Measurements from ENCODE around the gene RTN4IP1.
"Not testable (repeated sequence)": the region's sequence is repeated elsewhere in the genome, so short reads cannot be mapped to it uniquely, and the experiment has no call there.

RTN4IP1 gene

DNA sequence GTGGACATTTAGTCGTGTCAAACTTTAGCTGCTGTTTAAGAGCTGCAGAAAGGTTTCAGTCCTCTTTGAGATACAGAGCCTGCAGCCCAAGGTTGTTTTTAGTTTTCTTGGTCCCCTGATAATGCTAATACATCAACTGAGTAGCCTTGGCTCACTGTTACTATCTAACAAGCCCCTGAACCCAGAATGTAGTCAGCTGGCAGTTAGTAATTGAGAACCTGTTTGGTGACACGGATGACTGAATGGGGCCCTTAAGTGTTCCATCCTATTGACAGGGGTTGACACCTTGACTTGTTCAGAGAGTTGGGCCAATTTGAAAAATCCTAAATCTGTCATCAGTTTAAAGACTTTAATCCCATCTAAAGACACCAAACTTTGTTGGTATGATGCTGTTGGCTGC, 2.8 kb downstream of the RTN4IP1 start:
- DNase-seq: no peak

DNA sequence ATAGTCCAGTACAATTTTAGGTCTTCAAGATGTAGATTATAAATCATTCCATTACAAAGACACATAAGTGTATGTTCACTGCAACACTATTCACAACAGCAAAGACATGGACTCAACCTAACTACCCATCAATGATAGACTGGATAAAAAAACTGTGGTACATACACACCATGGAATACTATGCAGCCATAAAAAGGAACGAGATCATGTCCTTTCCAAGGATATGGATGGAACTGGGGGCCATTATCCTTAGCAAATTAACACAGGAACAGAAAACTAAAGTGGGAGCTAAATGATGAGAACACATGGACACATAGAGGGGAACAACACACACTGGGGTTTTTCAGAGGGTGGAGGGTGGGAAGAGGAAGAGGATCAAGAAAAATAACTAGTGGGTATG, 6.3 kb downstream of the RTN4IP1 start:
- DNase-seq: no peak

DNA sequence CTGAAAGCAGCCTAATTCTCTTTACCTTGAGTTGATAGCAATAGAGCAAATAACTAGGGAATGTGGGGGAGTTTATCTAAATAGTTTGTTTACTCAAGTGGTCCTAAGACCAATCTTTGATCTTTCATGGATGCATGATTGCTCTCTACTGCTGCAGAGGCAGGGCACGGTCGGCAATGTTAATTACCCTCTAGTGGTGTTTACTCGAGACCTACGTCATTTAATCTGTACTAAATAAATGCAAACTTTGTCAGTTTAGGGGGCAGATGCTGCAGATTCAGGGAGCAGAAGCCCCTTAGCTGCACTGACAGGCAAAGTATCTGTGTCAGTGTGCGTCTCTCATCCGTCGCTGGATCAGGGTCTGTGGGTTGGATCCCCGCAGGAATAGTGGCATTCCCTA, 6.9 kb downstream of the RTN4IP1 start:
- DNase-seq: no peak

DNA sequence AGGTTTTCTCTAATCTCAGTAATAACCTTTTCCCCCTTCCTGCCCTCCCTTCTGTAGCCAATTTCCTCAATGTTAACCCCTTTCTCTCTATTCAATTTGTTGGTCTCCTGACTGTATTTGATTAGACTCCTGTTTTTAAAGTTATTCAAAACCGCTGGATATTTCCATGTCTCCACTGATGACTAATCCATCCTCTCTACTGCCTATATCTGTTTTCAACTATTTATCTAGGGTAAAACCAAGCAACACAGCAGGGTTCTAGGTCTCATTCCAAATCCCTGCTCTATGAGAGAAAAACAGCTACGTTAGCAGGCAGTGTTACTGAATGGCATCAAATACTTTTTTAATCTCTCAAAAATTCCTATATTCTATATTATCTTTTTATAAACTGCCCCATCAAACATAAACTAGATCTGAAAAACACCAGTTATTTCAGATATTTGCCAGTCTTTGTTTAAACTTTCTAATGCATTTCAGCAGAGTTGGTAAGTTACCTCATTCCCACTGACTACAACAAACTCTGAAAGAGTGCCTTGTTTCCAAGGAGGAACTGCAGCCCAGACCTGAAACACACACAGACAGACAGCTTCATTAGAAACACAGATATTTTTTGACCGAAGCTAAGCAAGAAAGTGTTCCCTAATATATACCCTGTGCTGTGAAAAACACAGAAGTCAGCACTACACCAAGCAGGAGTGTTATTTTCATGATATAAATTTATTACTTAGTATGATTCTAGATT, 8.2 kb downstream of the RTN4IP1 start:
- DNase-seq: no peak

DNA sequence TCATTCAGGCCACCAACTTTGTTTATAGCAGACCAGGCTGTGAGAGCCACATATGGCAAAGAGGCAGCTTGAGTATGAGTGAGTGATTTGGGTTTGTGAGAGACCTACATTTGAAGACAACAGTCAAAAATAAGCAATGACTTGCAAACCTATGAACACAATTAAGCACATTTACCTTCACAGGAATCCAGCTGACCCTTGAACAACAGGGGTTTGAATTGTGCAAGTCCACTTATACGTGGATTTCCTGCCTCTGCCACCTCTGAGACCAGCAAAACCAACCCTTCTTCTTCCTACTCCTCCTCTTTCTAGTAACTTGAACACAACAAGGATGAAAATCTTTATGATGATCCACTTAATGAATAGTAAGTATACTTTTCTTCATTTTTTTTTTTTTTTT, 10.1 kb downstream of the RTN4IP1 start:
- DNase-seq: no peak

DNA sequence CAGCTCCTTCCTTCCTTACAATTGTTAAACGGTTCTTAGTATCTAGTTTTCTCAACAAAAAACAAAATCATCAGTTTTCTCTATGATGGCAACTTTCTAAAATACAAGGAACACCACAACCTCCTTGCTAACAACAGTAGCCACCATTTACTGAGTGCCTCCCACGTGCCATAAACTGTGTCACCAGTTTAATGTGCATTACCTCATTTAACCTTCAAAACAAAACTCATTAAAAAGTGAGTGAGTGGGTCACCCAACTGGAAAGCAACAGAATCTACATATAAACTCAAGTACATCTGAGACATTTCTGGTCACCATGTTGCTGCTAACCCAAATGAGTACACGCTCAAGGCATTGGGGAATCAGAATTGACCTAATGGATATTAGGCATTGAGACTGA, 11.0 kb downstream of the RTN4IP1 start:
- no peak for DNase-seq

DNA sequence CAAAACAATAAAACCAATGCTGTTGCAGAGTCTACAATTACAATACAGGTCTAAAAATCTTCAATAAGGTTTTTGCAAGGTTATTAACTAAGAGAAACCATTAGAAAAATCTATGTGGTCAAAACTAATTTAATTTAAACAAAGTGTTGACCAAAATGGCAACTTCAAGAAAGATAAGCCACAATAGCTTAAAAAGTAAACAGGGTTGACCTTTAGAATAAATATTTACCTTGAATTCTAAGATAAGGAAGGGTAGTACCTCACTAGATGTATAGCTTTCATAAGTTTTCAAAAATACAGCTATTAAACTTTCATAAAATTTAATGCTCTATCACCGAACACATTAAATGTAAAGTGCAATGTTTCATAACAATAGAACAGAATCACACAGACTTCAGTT, 11.4 kb downstream of the RTN4IP1 start:
- no peak for DNase-seq

DNA sequence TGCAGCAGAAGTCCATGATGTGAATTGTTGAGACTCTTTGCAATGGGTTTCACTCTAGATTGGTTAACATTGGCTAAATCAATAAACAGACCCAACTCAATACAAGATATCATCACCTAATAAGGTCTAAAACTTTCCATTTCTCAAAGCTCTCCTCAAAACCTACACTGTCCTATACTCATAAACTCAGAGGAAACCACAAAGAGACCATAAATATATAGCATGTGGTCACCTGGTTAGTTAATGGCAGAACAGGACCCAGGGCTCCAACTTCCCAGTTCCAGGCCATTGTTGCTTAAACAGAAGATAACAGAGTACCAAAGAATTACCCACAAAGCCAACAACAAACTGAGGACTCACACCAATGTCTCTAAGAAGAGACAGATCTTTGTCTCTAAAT, 12.0 kb downstream of the RTN4IP1 start:
- no peak for DNase-seq

DNA sequence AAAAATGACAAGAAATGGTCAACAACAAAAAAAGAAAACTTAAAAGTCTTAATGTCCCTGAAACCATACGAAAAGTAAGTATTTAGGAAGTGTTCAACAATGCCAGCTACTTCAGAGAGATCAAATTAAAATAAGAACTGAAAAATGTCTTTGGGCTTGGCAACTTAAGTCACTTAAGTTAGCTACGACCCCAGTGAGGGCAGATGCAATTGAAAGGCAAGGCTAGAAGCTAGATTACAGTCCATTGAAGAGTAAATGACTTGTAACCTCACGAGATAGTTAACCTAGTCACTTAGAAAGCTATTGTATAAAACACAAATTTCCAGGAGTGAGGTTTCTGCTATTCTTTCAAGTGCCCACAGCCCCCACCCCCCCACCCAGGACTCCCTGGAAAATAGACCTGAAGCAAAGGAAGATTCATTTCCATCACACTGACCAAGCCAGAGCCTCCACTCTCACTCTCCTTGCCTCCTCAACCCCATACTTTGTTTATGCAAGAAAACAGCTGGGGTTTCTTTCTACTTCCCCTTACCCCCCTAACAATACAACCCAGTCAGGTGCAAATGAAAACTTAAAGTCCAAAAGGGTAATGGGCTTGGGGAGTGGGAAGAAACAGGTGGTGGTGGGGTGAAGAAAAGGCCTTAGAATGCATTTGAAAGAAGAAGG, 14.6 kb downstream of the RTN4IP1 start:
- no peak for DNase-seq

DNA sequence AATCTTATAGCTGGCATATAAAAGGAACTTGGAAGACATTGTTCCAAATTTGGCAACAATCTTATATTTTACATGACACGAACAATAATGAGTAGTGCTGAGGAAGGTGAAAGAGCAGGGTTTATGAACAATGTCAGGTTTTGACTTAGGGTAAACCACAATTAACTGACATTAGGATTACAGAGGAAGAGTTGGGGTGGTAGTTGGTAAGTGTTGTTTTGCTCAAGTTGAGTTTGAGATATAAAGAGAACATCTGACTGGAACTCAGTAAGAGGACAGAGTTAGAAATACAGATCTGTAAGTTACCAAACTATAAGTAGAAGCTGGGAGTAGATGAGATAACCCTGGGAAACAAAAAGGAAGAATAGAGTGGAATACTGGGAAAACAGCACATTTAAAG, 15.1 kb downstream of the RTN4IP1 start:
- no peak for DNase-seq

DNA sequence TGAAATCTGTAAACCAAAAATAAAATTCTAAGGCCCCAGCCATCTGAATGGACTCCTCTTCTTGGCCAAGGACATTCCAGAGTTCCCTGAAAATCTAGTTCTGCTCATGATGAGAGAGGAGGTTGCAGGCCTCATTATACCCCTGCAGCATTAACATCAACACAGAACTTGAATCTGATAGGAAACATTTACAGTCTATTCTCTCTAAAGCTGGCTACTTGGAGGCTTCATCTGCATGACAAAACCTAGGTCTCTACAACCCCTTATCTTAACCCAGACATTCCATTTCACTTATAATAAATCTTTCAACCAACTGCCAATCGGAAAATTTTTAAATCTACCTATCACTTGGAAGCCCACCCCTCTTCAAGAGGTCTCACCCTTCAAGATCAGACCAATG, 15.7 kb downstream of the RTN4IP1 start:
- DNase-seq: no peak

DNA sequence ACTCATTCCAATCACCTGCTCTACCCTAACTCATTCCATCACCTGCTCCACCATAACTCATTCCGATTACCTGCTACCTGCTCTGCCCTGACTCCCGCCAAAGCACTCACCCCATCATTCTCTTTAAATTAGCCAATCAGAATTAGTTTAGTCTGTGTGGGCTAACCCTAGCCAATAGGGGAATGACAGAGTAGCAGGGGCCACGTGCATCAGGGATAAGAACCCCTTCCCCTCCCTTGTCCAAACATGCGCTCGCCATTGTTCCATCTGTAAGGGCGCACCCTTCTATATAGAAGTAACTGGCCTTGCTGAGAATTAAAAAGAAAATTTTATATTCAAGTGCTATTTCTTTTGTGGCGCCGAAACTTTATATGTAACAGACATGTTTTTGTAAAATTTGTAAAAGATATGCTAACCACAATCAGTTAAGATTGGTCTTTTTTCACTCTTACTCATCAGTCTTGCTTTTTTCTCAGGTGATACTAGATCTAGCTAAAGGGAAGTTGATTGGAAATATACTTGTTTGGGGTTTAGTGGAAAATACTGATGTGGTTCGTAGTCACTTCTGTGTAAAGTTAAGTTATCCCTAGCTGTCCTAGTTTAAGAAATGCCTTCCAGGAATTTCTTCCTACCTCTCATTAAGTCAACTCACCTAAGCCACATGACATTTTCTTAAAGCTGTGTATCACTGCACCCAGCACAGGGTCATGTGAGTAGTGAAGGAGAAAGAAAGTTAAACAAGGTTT, 16.5 kb downstream of the RTN4IP1 start:
- DNase-seq: no peak

DNA sequence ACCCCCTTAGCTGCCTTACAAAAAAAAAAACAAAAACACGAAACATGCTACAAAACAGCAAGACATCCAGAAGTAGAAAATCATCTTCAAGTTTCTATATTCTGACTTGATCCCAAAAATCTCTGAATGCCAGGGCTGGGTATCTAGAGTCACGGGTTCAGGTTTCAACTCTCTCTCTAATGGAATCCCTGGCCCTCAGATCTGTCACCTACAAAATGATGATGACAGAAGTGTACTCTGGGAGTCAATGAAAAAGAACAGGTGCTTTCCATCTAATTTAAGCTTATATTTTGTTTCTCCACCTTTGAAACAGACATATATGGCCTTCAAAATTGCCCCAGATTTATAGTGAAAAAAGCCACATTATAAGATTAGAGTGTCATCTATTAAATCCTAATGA, 18.3 kb downstream of the RTN4IP1 start:
- DNase-seq: no peak

DNA sequence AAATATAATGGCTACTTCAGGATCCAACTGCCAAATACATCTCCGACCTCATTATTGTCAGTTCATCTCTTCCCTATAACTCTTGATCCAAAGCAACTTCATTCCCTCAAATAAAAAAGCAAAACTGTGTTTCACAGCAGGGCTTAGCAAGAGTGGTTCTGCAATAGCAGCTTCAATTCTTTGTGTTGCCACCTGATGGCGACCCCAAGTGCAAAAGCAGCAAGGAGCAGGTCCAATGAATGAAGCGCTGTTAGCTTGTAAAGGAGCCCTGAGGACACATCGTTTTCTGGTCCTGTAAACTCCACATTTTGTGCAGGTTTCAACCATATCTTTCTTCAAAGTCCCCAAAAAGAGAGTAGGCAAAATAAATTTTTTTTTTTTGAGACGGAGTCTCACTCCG, 19.6 kb downstream of the RTN4IP1 start:
- DNase-seq: peak; percentile 12

DNA sequence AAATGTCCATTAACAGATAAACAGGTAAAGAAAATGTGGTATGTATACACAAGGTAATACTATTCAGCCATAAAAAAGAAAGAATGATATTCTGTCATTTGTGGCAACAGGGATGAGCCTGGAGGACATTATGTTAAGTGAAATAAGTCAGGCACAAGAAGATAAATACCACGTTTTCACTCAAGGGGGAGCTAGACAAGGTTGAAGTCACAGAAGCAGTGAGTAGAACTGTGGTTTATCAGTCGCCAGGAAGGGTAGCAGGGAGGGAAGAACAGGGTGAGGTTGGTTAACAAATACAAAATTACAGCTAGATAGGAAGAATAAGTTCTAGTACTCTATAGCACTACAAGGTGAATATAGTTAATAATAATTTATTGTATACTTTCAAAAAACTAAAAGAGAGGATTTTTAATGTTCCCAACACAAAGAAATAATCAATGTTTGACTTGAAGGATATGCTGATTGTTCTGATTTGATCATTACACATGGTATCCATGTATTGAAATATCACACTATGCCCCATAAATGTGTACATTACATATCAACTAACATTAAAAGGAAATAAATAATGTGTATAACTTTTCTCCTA, 21.1 kb downstream of the RTN4IP1 start:
- no peak for DNase-seq

DNA sequence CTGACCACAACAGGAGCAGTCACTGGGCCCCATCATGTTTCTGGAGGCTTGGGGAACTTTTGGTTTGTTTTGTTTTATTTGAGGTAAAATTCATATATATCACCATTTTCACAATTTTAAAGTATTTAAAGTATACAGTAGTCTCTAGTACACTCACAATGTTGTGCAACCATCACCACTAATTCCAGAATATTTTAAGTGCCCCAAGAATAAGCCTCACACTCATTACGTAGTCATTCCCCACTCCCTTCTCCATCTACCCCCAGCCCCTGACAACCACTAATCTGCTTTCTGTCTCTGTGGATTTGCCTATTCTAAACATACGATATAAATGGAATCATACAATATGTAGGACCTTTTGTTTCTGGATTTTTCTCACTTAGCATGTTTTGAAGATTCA, 29.0 kb downstream of the RTN4IP1 start:
- DNase-seq: no peak

DNA sequence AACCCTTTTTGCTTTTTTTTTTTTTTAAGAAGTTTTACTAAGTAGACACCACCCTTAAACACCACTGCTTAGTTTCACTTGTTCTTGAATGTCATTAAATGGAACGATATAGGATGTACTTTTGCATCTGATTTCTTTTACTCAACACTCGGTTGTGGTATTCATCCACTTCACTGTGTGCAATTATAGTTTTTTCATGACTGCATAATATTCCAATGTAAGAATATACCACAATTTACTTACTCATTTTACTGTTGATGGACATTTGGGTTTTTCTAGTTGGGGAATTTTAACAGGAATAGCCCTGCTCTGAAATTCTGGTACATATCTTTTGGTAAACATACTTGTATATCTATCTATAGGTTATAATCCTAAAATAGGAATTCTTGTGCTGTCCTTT, 29.9 kb downstream of the RTN4IP1 start:
- no peak for DNase-seq

DNA sequence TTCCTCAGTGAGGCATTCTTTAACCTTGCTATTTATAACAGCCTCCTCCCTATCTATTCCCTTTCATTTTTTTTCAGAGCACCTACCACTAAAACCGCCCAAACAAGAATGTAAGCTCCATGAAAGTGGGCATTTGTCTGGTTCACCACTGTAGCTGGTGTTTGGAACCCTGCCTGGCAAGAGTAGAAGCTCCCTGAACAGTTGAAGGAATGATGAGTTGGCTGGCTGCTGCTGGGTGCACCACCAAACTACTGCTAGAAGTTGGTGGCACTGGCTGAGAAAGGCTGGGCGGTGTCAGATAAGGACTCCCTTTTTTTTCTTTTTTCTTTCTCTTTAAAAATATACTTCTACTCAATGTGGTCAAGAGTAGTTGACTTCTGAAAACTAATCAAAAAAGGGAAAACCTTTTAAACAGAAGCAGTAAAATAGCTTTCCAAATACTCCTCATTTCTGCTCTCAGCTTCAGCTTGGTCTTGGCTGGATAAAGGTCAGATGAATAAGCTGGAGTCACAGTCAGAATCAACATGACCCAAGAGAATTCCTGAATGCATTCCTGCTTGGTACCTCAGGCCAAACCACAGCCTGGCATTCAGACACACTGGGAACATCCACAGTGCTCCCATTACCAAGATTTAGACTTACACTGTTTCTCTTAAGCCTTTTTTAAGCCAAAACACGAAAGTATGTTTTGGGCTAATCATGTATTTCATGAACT, 38.0 kb downstream of the RTN4IP1 start:
- DNase-seq: no peak

DNA sequence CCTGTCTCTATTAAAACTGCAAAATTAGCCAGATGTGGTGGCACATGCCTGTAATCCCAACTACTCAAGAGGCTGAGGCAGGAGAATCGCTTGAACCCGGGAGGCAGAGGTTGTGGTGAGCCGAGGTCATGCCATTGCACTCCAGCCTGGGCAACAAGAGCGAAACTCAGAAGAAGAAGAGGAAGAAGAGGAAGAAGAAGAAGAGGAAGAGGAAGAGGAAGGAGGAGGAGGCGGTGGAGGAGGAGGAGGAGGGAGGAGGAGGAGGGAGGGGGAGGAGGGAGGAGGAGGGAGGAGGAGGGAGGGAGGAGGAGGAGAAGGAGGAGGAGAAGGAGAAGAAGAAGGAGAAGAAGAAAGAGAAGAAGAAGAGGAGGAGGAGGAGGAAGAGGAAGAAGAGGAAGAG, 40.4 kb downstream of the RTN4IP1 start:
- not testable (repeated sequence) for DNase-seq

DNA sequence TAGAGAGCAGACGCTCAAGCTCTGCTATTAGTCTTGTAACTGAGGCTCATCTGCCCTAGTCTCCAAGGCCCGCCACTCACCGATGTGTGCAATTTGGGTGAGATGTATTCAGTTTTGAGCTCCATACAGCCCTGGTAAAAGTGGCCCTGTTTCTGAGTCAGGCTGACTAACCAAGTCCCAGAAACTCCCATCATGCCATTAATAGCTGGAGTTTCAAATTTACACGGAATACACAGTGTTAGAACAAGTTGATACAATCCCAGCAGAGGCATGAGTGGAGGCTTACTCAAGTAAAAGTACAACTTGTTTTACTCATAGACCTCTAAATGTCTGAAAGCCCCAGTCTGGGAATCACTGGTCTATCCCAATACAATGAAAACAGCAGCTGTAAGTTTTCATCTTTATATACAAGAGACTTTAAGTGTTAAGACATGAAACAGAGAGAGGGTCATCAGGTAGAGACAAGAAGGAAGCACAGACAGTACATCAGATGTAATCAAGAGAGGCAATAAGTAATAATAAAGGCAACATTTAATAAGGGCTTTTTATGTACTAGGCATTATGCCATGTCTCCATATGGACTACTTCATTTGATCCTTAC, 42.4 kb downstream of the RTN4IP1 start:
- no peak for DNase-seq

DNA sequence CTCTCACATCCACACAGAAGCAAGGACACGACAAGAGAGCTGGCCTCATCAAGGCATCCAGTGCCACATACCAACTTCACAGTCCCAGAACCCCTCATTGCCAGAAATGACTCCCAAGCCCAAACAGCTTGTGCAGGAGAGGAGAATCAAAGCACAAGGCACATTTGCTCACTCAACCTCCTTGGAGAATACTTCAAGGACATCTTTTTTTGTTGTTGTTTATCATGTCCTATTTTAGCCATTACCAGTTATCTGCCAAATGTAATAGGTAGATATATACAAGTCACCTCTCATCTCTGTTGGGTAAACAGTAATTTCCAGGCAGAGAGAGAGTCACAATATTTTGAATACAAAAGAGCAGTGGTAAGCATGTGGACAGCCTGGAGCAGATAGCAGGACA, 47.8 kb downstream of the RTN4IP1 start:
- DNase-seq: no peak

DNA sequence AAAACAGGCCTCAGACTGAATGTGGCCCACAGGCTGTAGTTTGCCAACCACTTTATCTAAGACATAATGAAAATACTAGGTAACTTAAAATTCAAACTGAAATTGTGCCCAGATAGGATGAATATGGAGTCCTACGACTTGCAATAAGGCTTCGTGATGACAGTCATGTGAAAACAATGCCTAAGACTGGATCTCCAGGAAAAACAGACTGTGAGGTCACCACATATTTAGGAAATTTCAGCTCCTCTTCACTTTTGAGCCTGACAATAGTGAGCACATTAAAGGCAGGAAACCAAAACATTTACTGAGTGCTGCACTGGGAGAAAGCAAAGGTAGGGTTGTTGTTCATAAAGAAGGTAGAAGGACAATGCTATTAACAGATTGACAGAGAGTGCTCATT, 50.0 kb downstream of the RTN4IP1 start:
- no peak for DNase-seq
